H1 (cell line): ENCODE measurements around the gene ATXN3. TPM values are rescaled to one million over a fixed set of nuclear protein-coding genes. Genes with fewer than 3 reads are reported as not detected.

Source experiments
- CTCF ChIA-PET: fragments of 300-600 bp; sonication (Branson Sonifier 250); formaldehyde crosslinking; loops from one replicate; lab custom pipeline; 2021; ENCODE audit not compliant: partially characterized antibody; lab: Charles Lee
- POLR2A ChIA-PET: fragments of 300-600 bp; sonication (Branson Sonifier 250); formaldehyde crosslinking; loops from one replicate; lab custom pipeline; 2021; ENCODE audit warnings: inconsistent platforms; ENCODE audit not compliant: partially characterized antibody; lab: Charles Lee
- DNase-seq, 2 experiments: peaks; one replicate each; pipeline versions ENCODE4 v3.0.0 to v3.0.0-alpha.2; 2010 to 2022; ENCODE audit warnings: low spot score in 2 of 2, low read depth in 1 of 2, mixed read lengths in 1 of 2
- FAIRE-seq: peaks from 2 replicates; lab custom pipeline; 2011; peaks lifted over from hg19 to GRCh38; lab: Jason Lieb, UNC
- H2AFZ ChIP-seq: 2 replicates; pipeline ENCODE4 v1.8.1; 2012; ENCODE audit warnings: low read length, inconsistent platforms
- H2AK5ac ChIP-seq: 2 replicates; pipeline ENCODE4 v1.6.1; 2013; ENCODE audit warnings: low read depth, low read length
- H2BK120ac ChIP-seq: replicated peaks from 2 replicates; pipeline ENCODE3; 2013; ENCODE audit warnings: low read depth, low read length, inconsistent platforms
- H2BK12ac ChIP-seq: 2 replicates; pipeline ENCODE4 v1.6.1; 2013; ENCODE audit warnings: low read depth, low read length
- H2BK15ac ChIP-seq: 2 replicates; pipeline ENCODE4 v1.6.1; 2013; ENCODE audit warnings: low read length
- H2BK20ac ChIP-seq: 2 replicates; pipeline ENCODE4 v1.6.1; 2013; ENCODE audit warnings: low read length
- H2BK5ac ChIP-seq: 2 replicates; pipeline ENCODE4 v1.6.1; 2013; ENCODE audit warnings: low read depth, low read length
- H3K14ac ChIP-seq: 2 replicates; pipeline ENCODE4 v1.6.1; 2013; ENCODE audit warnings: inconsistent platforms; ENCODE audit not compliant: insufficient read length
- H3K18ac ChIP-seq: 2 replicates; pipeline ENCODE4 v1.6.1; 2013; ENCODE audit warnings: low read length; ENCODE audit errors: extremely low read depth
- H3K23ac ChIP-seq: 2 replicates; pipeline ENCODE4 v1.6.1; 2013; ENCODE audit warnings: inconsistent platforms; ENCODE audit not compliant: insufficient read length
- H3K23me2 ChIP-seq: 2 replicates; pipeline ENCODE4 v1.6.1; 2013; ENCODE audit warnings: low read depth, low read length
- H3K27ac ChIP-seq: 2 replicates; pipeline ENCODE4 v1.6.1; 2011; ENCODE audit warnings: low read depth, low read length, inconsistent platforms
- H3K27me3 ChIP-seq, 4 experiments: replicated peaks in 1 of 4; 1 replicate in 1 of 4; 2 replicates in 3 of 4; pipeline versions ENCODE4 v1.6.1 to v1.8.1; 2011 to 2013; ENCODE audit warnings: low read length in 3 of 4, mild to moderate bottlenecking in 3 of 4, inconsistent platforms in 2 of 4, mixed read lengths in 2 of 4, moderate library complexity in 1 of 4; ENCODE audit not compliant: control insufficient read depth in 3 of 4, insufficient read depth in 3 of 4; ENCODE audit errors: extremely low read depth in 1 of 4
- H3K36me3 ChIP-seq, 4 experiments: 2 replicates each; pipeline versions ENCODE4 v1.6.1 to v1.8.1; 2011 to 2013; ENCODE audit warnings: mild to moderate bottlenecking in 4 of 4, low read length in 3 of 4, moderate library complexity in 2 of 4, control low read depth in 1 of 4, inconsistent platforms in 1 of 4; ENCODE audit not compliant: insufficient read depth in 4 of 4, control insufficient read depth in 2 of 4
- H3K4ac ChIP-seq: replicated peaks from 2 replicates; pipeline ENCODE3; 2013; ENCODE audit warnings: low read length, low read depth, mixed read lengths, inconsistent platforms; ENCODE audit not compliant: insufficient read length
- H3K4me1 ChIP-seq, 4 experiments: replicated peaks in 1 of 4; 1 replicate in 1 of 4; 2 replicates in 3 of 4; pipeline versions ENCODE4 v1.6.1 to v1.8.1; 2011 to 2013; ENCODE audit warnings: low read length in 3 of 4, inconsistent platforms in 2 of 4, mixed read lengths in 1 of 4; ENCODE audit not compliant: insufficient read depth in 4 of 4, control insufficient read depth in 3 of 4
- H3K4me2 ChIP-seq, 2 experiments: 2 replicates each; pipeline versions ENCODE4 v1.6.1 to v1.8.1; 2011 to 2013; ENCODE audit warnings: low read depth in 2 of 2, low read length in 2 of 2, control low read depth in 1 of 2, inconsistent platforms in 1 of 2, mild to moderate bottlenecking in 1 of 2; ENCODE audit not compliant: insufficient read depth in 1 of 2
- H3K4me3 ChIP-seq, 4 experiments: fragments of 200-600, 300-600 bp in 1 of 4; sonication (generic), shearing (Covaris generic), sonication (Bioruptor Twin) in 1 of 4; 2 replicates each; pipeline versions ENCODE4 v1.5.1 to v1.8.1; 2011 to 2016; ENCODE audit warnings: low read length in 4 of 4, low read depth in 3 of 4, control low read depth in 2 of 4, inconsistent platforms in 2 of 4, mild to moderate bottlenecking in 2 of 4, mixed read lengths in 1 of 4, moderate library complexity in 1 of 4; ENCODE audit not compliant: insufficient read depth in 2 of 4; ENCODE audit errors: extremely low read depth in 1 of 4
- H3K56ac ChIP-seq: replicated peaks from 2 replicates; pipeline ENCODE3; 2013; ENCODE audit warnings: low read depth, mild to moderate bottlenecking, mixed read lengths, low read length, inconsistent platforms; ENCODE audit not compliant: insufficient read length
- H3K79me1 ChIP-seq: 2 replicates; pipeline ENCODE4 v1.6.1; 2013; ENCODE audit warnings: low read depth, low read length, control low read depth
- H3K79me2 ChIP-seq, 2 experiments: 2 replicates each; pipeline versions ENCODE4 v1.6.1 to v1.8.1; 2012 to 2013; ENCODE audit warnings: low read length in 2 of 2, mild to moderate bottlenecking in 2 of 2, inconsistent platforms in 1 of 2; ENCODE audit not compliant: insufficient read depth in 2 of 2, control insufficient read depth in 1 of 2
- H3K9ac ChIP-seq, 4 experiments: replicated peaks in 1 of 4; 1 replicate in 1 of 4; 2 replicates in 3 of 4; pipeline versions ENCODE4 v1.6.1 to v1.8.1; 2011 to 2013; ENCODE audit warnings: low read depth in 3 of 4, low read length in 3 of 4, control low read depth in 2 of 4, mild to moderate bottlenecking in 2 of 4, moderate library complexity in 2 of 4, inconsistent platforms in 1 of 4; ENCODE audit errors: extremely low read depth in 1 of 4
- H3K9me3 ChIP-seq, 2 experiments: 2 replicates each; pipeline versions ENCODE4 v1.6.1 to v1.8.1; 2012 to 2013; ENCODE audit warnings: mild to moderate bottlenecking in 2 of 2, moderate library complexity in 2 of 2, control low read depth in 1 of 2, inconsistent platforms in 1 of 2, low read depth in 1 of 2, low read length in 1 of 2, mixed read lengths in 1 of 2; ENCODE audit not compliant: insufficient read depth in 2 of 2
- H4K20me1 ChIP-seq, 2 experiments: replicated peaks in 1 of 2; 2 replicates each; pipeline versions ENCODE3 to v1.8.1; 2011 to 2013; ENCODE audit warnings: inconsistent platforms in 2 of 2, low read length in 2 of 2, mild to moderate bottlenecking in 1 of 2; ENCODE audit not compliant: insufficient read depth in 2 of 2, control insufficient read depth in 1 of 2
- H4K5ac ChIP-seq: 2 replicates; pipeline ENCODE4 v1.6.1; 2013; ENCODE audit warnings: low read length, low read depth, mixed read lengths, inconsistent platforms; ENCODE audit not compliant: insufficient read length
- H4K8ac ChIP-seq: 2 replicates; pipeline ENCODE4 v1.8.0; 2013; ENCODE audit warnings: mild to moderate bottlenecking, moderate library complexity, low read length, inconsistent platforms; ENCODE audit not compliant: insufficient read depth; ENCODE audit errors: extremely low read depth
- H4K91ac ChIP-seq: replicated peaks from 2 replicates; pipeline ENCODE3; 2013; ENCODE audit warnings: low read length, mixed read lengths, inconsistent platforms; ENCODE audit not compliant: insufficient read length
- HDAC2 ChIP-seq, 2 experiments: fragments of 300-600 bp in 1 of 2; sonication (generic) in 1 of 2; IDR thresholded peaks; 2 replicates each; pipeline ENCODE4 v1.6.1; 2011 to 2012; ENCODE audit warnings: low read depth in 2 of 2, low read length in 2 of 2, mild to moderate bottlenecking in 2 of 2, moderate library complexity in 2 of 2, borderline replicate concordance in 1 of 2, inconsistent platforms in 1 of 2
- SIX5 ChIP-seq: IDR thresholded peaks from 2 replicates; pipeline ENCODE4 v1.6.1; 2011; ENCODE audit warnings: mild to moderate bottlenecking, low read depth, low read length
- TBP ChIP-seq: IDR thresholded peaks from 2 replicates; pipeline ENCODE4 v1.6.1; 2011; ENCODE audit warnings: low read depth, low read length, improper control_type of control experiment
- WGBS, 2 experiments: shearing (Covaris generic) in 1 of 2; methylation state at CpG; one replicate each; pipeline versions ENCODE4 v1.1.6 to v1.1.7; 2013 to 2015; ENCODE audit warnings: low lambda C conversion rate in 2 of 2, mixed read lengths in 2 of 2, inconsistent platforms in 1 of 2, low coverage in 1 of 2, missing lambda C conversion rate in 1 of 2; ENCODE audit not compliant: insufficient replicate concordance in 2 of 2, insufficient coverage in 1 of 2, insufficient read length in 1 of 2; ENCODE audit errors: extremely low coverage in 1 of 2, missing lambda C conversion rate in 1 of 2; 5-methylcytosine and 5-hydroxymethylcytosine counted together
- polyA plus RNA-seq, 7 experiments: library from polyadenylated mRNA; depleted of rRNA in 3 of 7; stranded (reverse) in 5 of 7; unstranded in 2 of 7; fragments of >200 nt in 5 of 7; fragments of 200-250 nt in 2 of 7; gene quantifications; 1 replicate in 5 of 7; 2 replicates in 1 of 7; 4 replicates in 1 of 7; pipeline versions ENCODE4 v1.2.1 to v1.2.3, GENCODE V29; 2011 to 2013; ENCODE audit warnings: missing spikeins in 2 of 7, mixed read lengths in 2 of 7
- total RNA-seq: library from RNA; stranded (reverse); fragmentation: NEBNext Ultra II Directional; extraction: Animal tissue kit (Norgen Biotek cat#: 25700); gene quantifications from 2 replicates; pipeline ENCODE4 v1.2.1, GENCODE V29; 2021

The ATXN3 gene
- total and polyA plus RNA-seq, 2 of the 8 experiments (the other 6 are each of a cell fraction or from before 2014, with no cell fraction given) = 8.8 to 37.2 TPM

- Histone ChIP-seq H3K79me1 (no peaks in the 10 kb centered on the region), H3K18ac (no peak overlapping the region), H3K27me3 (no peaks in the 10 kb centered on the region), H3K27ac (no peak overlapping the region), H3K36me3 (peaks cover 0 to 20% (median 1%) of the 10 kb centered on the region in 4 experiments; a peak in 3 of 8 replicates), H3K23me2 (no peaks in the 10 kb centered on the region), H2AK5ac (no peak overlapping the region), H2BK15ac (no peak overlapping the region), H2BK20ac (no peak overlapping the region), H2AFZ (no peak overlapping the region), H2BK12ac (no peak overlapping the region), H3K56ac (no peak overlapping the region), H4K8ac (no peak overlapping the region), H2BK5ac (no peak overlapping the region), H3K9me3 (no peaks in the 10 kb centered on the region), H3K4me3 (no peak overlapping the region), H3K4me1 (no peaks in the 10 kb centered on the region), H3K79me2 (no peaks in the 10 kb centered on the region), H3K4ac (no peak overlapping the region), H2BK120ac (no peak overlapping the region), H4K20me1 (no peaks in the 10 kb centered on the region), H3K4me2 (no peak overlapping the region), H3K9ac (no peak overlapping the region), H3K23ac (no peak overlapping the region), H3K14ac (no peak overlapping the region), H4K5ac (no peak overlapping the region), H4K91ac (no peak overlapping the region)
- FAIRE-seq = no peak
- TF ChIP-seq TBP (no peak), SIX5 (no peak), HDAC2 (IDR thresholded peaks at IDR 0.05; ENCODE audit: borderline replicate concordance in 1 of 2, low read depth in 2 of 2, low read length in 2 of 2) (no peak)
- CTCF ChIA-PET = no interaction called here
- POLR2A ChIA-PET = interaction anchor here (0.9 kb wide), 1 partner anchor 9 kb away, joined by 3 read pairs; no protein-coding TSS in a partner anchor
- 97% methylated on average over 21 of the region's 21 CpGs; no CpG with 5 or more reads in 1 of the 2 experiments for WGBS, 2 experiments
- no peak for DNase-seq
Measured at GRCh38 chr14:92026548-92027190, 79.7 kb downstream of the ATXN3 start.
